IPS-18a (cell line): ENCODE measurements around the gene SEC14L2.

Source experiments
- H3K27ac ChIP-seq: one replicate; pipeline ENCODE4 v1.5.1; 2013; ENCODE audit warnings: low read length
- H3K27me3 ChIP-seq: one replicate; pipeline ENCODE4 v1.6.1; 2013; ENCODE audit warnings: mild to moderate bottlenecking, low read length; ENCODE audit not compliant: control insufficient read depth, insufficient read depth
- H3K36me3 ChIP-seq: one replicate; pipeline ENCODE4 v1.6.1; 2013; ENCODE audit warnings: low read depth, low read length; ENCODE audit not compliant: control insufficient read depth
- H3K4me1 ChIP-seq: one replicate; pipeline ENCODE4 v1.6.1; 2013; ENCODE audit warnings: low read depth, low read length; ENCODE audit not compliant: control insufficient read depth
- H3K4me3 ChIP-seq: one replicate; pipeline ENCODE4 v1.5.1; 2013; ENCODE audit warnings: low read length
- H3K9ac ChIP-seq: one replicate; pipeline ENCODE4 v1.6.1; 2013; ENCODE audit warnings: mild to moderate bottlenecking, low read length, moderate library complexity
- H3K9me3 ChIP-seq: one replicate; pipeline ENCODE4 v1.6.1; 2013; ENCODE audit warnings: low read depth, low read length; ENCODE audit not compliant: control insufficient read depth

Gene SEC14L2

GRCh38 chr22:30423301-30423958 lies 26.6 kb downstream of the SEC14L2 start:
- H3K4me3 ChIP-seq, result peak overlapping the region; percentile 89
- H3K4me1 ChIP-seq, result peaks cover 19% of the 10 kb centered on the region
- H3K27ac ChIP-seq, result peak overlapping the region; percentile 92
- peaks cover 14% of the 10 kb centered on the region for H3K36me3 ChIP-seq
- no peaks in the 10 kb centered on the region for H3K27me3 ChIP-seq
- H3K9ac ChIP-seq, result peak overlapping the region; percentile 95
- H3K9me3 ChIP-seq, result no peaks in the 10 kb centered on the region

DNA sequence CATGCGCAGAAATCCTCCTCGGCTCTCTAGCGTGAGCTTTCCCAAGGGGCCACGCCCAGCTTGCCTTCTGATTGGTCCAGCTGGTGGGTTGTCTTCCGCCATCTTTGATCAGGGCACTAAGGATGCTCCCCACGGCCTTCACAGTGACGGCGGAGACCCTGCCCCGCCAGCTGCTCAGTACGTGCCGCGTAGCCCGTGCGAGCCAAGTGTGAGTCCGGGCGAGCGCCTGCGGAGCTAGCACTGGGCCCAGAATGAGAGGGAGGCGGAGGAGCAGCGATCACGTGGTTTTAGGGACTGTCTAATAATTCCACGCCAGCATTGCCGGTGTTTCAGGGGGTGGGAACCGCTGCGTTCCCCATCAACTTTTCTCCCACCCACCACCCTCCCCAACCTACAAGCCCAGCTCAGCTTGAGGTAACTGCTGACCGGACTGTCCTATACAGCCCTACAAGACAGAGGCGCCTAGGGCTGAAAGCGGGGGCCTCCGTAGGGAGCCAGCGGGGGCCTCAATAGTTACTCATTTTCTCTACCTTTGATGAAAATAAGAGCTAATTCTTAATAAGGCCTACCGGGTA lies 27.2 kb downstream of the SEC14L2 start:
- peak overlapping the region; percentile 89 for H3K4me3 ChIP-seq
- peaks cover 20% of the 10 kb centered on the region for H3K36me3 ChIP-seq
- peak overlapping the region; percentile 95 for H3K9ac ChIP-seq
- peak overlapping the region; percentile 92 for H3K27ac ChIP-seq
- H3K27me3 ChIP-seq, result no peaks in the 10 kb centered on the region
- H3K9me3 ChIP-seq, result no peaks in the 10 kb centered on the region
- peaks cover 19% of the 10 kb centered on the region for H3K4me1 ChIP-seq

DNA sequence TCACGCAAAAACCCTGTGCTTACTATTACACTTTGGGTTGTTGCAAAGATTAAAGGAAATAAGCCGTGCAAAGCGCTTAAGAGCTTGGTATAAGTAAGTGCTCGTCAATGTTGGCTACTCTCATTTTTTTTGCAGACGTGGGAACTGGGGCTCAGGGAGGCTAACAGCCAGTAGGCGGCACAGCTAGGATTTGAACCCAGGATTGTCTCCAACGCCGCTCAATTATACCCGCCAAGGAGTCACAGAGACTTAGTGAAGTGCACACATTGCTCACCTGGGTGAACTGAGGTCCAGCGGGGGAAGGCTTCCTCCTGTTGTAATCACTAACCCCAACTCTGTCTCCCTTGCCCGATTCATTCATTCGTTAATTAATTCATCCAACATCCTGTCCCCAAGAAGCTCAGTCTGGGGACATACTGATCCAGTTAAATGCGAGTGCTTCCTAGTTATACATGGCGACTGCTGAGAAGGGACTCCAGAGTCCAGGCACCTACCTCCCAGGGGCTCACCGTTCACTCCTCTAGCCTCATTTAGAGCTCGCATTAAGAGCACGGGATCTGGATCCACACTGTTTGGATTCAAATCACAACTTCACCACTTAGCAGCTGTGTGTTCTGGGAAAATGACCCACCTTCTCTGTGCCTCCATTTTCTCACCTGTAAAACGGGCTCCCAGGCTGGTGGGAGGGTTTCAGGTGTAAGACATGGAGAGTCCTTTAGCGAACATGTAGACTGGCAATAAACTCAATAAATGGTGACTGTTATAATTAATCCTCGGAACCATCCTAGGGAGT lies 27.9 kb downstream of the SEC14L2 start:
- H3K9ac ChIP-seq, result peak overlapping the region; percentile 95
- H3K36me3 ChIP-seq, result peaks cover 22% of the 10 kb centered on the region
- H3K27me3 ChIP-seq, result no peaks in the 10 kb centered on the region
- peaks cover 19% of the 10 kb centered on the region for H3K4me1 ChIP-seq
- peak overlapping the region; percentile 89 for H3K4me3 ChIP-seq
- no peaks in the 10 kb centered on the region for H3K9me3 ChIP-seq
- no peak overlapping the region for H3K27ac ChIP-seq

- Histone ChIP-seq H3K9ac (peak overlapping the region; percentile 68), H3K4me1 (peaks cover 19% of the 10 kb centered on the region), H3K36me3 (peaks cover 22% of the 10 kb centered on the region), H3K4me3 (peak overlapping the region; percentile 89), H3K27me3 (no peaks in the 10 kb centered on the region), H3K27ac (no peak overlapping the region), H3K9me3 (no peaks in the 10 kb centered on the region)
Measured at GRCh38 chr22:30425327-30425615, 28.5 kb downstream of the SEC14L2 start.

- Histone ChIP-seq H3K4me3 (peak within 1 kb of the TSS; percentile 89), H3K27me3 (no peaks in the 10 kb centered on the region), H3K9ac (peak within 1 kb of the TSS; percentile 68), H3K27ac (no peak within 1 kb of the TSS), H3K36me3 (peaks cover 22% of the 10 kb centered on the region), H3K4me1 (peaks cover 19% of the 10 kb centered on the region), H3K9me3 (no peaks in the 10 kb centered on the region)
Measured at GRCh38 chr22:30425616-30426387, 29.0 kb downstream of the SEC14L2 start, which contains the start of gene MTFP1. TSS of gene MTFP1 (plus strand) at chr22:30425768. CDS start at chr22:30425880, 112 bp downstream.

- Histone ChIP-seq H3K4me3 (peak overlapping the region; percentile 89), H3K27ac (no peak overlapping the region), H3K9me3 (no peaks in the 10 kb centered on the region), H3K27me3 (no peaks in the 10 kb centered on the region), H3K36me3 (peaks cover 19% of the 10 kb centered on the region), H3K4me1 (peaks cover 19% of the 10 kb centered on the region), H3K9ac (peak overlapping the region; percentile 68)
Measured at GRCh38 chr22:30426388-30427353, 29.9 kb downstream of the SEC14L2 start.

DNA sequence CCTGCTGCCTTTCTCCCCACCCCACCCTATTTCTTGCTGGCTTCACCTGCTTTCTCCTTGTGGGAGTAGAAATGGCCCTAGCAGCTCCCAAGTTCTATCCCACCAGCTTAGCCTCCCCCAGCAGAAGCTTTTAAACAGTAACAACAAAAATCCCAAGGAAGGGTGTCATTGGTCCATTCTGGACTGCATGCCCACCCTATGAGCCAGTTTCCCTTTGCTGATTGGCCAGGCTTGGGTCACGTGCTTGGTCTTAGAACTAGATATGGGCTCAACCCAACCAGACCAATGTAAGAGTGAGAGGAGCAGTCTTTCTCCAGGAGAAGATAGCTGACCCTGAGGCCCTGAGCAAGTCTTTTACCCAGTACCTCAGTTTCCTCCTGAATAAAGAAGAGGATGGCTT lies 31.1 kb downstream of the SEC14L2 start:
- peaks cover 19% of the 10 kb centered on the region for H3K36me3 ChIP-seq
- no peaks in the 10 kb centered on the region for H3K9me3 ChIP-seq
- H3K4me1 ChIP-seq, result peaks cover 7% of the 10 kb centered on the region
- no peaks in the 10 kb centered on the region for H3K27me3 ChIP-seq
- H3K4me3 ChIP-seq, result no peak overlapping the region
- no peak overlapping the region for H3K27ac ChIP-seq
- H3K9ac ChIP-seq, result no peak overlapping the region

- Histone ChIP-seq H3K4me3 (no peak overlapping the region), H3K9me3 (no peaks in the 10 kb centered on the region), H3K36me3 (peaks cover 19% of the 10 kb centered on the region), H3K27ac (no peak overlapping the region), H3K4me1 (peaks cover 2% of the 10 kb centered on the region), H3K27me3 (no peaks in the 10 kb centered on the region), H3K9ac (no peak overlapping the region)
Measured at GRCh38 chr22:30429887-30430286, 33.1 kb downstream of the SEC14L2 start.

DNA sequence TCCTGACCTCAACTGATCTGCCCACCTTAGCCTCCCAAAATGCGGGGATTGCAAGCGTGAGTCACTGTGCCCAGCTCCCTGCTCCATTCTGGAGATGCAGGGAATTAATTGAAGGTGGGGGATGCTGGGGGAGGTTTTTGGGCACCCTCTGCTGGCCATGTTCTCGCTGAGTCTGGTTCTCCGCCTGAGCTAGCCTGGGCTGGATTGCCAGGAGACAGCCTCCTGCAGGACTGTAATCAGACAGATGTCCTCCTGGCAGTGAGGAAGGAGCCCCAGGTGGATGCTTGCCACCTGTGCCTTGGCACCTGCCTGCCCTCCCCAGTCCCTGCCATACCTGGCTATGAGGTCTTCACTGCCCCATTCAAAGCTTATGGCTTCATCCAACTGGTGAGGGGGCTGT lies 34.1 kb downstream of the SEC14L2 start:
- Histone ChIP-seq H3K27me3 (no peaks in the 10 kb centered on the region), H3K4me1 (no peaks in the 10 kb centered on the region), H3K9me3 (no peaks in the 10 kb centered on the region), H3K4me3 (no peak overlapping the region), H3K36me3 (peaks cover 19% of the 10 kb centered on the region), H3K27ac (no peak overlapping the region), H3K9ac (no peak overlapping the region)

GRCh38 chr22:30432096-30432495 lies 35.3 kb downstream of the SEC14L2 start:
- H3K27me3 ChIP-seq, result no peaks in the 10 kb centered on the region
- no peak overlapping the region for H3K4me3 ChIP-seq
- H3K36me3 ChIP-seq, result peaks cover 19% of the 10 kb centered on the region
- no peaks in the 10 kb centered on the region for H3K4me1 ChIP-seq
- no peaks in the 10 kb centered on the region for H3K9me3 ChIP-seq
- H3K27ac ChIP-seq, result no peak overlapping the region
- H3K9ac ChIP-seq, result no peak overlapping the region
